Neural cell (in vitro differentiated cells): ENCODE data around the gene SHISAL2B.
"Not testable (repeated sequence)": the region's sequence is repeated elsewhere in the genome, so short reads cannot be mapped to it uniquely, and the experiment has no call there.

ENCODE experiments used
- EP300 ChIP-seq: fragments of 450-650 bp; conservative IDR thresholded peaks from 2 replicates; pipeline ENCODE4 v1.6.1; 2014; ENCODE audit warnings: antibody characterized with exemption, mild to moderate bottlenecking, moderate library complexity; ENCODE audit not compliant: poor library complexity, severe bottlenecking
- EZH2 ChIP-seq: fragments of 200-600, 300-800 bp; shearing (Covaris generic), sonication (generic); IDR thresholded peaks from 2 replicates; pipeline ENCODE4 v1.6.1; 2014; ENCODE audit warnings: antibody characterized with exemption, low read length, borderline replicate concordance, mild to moderate bottlenecking; ENCODE audit not compliant: insufficient read depth, poor library complexity, severe bottlenecking
- MXI1 ChIP-seq: fragments of 450-650 bp; conservative IDR thresholded peaks from 2 replicates; pipeline ENCODE4 v1.6.1; 2014; ENCODE audit warnings: antibody characterized with exemption, mild to moderate bottlenecking; ENCODE audit not compliant: poor library complexity, severe bottlenecking
- POLR2AphosphoS5 ChIP-seq: IDR thresholded peaks from 2 replicates; pipeline ENCODE4 v1.6.1; 2012
- TAF1 ChIP-seq: IDR thresholded peaks from 2 replicates; pipeline ENCODE4 v1.6.1; 2012; ENCODE audit warnings: low read depth
- TF ChIP-seq, protein P1 (sequence below): fragments of 450-650 bp; IDR thresholded peaks from 2 replicates; pipeline ENCODE4 v1.5.1; 2014; ENCODE audit warnings: antibody characterized with exemption, mild to moderate bottlenecking, moderate library complexity; ENCODE audit not compliant: poor library complexity, severe bottlenecking
- TF ChIP-seq, protein P2 (sequence below): IDR thresholded peaks from 2 replicates; pipeline ENCODE4 v1.6.1; 2012; ENCODE audit warnings: borderline replicate concordance

DNA sequence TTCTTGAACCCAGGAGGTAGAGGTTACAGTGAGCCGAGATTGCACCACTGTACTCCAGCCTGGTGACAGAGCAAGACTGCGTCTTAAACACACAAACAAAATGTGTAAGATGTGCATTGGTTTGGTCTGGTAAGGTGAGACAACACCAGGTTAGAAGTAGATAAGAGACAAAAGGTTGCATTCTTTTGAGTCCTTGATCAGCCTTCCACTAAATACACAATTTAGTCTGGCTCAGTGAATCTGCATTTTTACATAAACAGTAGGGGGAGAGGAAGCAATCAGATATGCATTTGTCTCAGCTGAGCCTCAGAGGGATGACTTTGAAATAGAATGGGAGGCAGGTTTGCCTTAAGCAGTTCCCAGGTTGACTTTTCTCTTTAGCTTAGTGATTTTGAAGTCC is 15.8 kb downstream of the SHISAL2B start:
- TF ChIP-seq, protein P1, sequence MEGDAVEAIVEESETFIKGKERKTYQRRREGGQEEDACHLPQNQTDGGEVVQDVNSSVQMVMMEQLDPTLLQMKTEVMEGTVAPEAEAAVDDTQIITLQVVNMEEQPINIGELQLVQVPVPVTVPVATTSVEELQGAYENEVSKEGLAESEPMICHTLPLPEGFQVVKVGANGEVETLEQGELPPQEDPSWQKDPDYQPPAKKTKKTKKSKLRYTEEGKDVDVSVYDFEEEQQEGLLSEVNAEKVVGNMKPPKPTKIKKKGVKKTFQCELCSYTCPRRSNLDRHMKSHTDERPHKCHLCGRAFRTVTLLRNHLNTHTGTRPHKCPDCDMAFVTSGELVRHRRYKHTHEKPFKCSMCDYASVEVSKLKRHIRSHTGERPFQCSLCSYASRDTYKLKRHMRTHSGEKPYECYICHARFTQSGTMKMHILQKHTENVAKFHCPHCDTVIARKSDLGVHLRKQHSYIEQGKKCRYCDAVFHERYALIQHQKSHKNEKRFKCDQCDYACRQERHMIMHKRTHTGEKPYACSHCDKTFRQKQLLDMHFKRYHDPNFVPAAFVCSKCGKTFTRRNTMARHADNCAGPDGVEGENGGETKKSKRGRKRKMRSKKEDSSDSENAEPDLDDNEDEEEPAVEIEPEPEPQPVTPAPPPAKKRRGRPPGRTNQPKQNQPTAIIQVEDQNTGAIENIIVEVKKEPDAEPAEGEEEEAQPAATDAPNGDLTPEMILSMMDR = not testable (repeated sequence)
- not testable (repeated sequence) for TF ChIP-seq EP300, EZH2, MXI1, POLR2AphosphoS5, TAF1
- TF ChIP-seq, protein P2, sequence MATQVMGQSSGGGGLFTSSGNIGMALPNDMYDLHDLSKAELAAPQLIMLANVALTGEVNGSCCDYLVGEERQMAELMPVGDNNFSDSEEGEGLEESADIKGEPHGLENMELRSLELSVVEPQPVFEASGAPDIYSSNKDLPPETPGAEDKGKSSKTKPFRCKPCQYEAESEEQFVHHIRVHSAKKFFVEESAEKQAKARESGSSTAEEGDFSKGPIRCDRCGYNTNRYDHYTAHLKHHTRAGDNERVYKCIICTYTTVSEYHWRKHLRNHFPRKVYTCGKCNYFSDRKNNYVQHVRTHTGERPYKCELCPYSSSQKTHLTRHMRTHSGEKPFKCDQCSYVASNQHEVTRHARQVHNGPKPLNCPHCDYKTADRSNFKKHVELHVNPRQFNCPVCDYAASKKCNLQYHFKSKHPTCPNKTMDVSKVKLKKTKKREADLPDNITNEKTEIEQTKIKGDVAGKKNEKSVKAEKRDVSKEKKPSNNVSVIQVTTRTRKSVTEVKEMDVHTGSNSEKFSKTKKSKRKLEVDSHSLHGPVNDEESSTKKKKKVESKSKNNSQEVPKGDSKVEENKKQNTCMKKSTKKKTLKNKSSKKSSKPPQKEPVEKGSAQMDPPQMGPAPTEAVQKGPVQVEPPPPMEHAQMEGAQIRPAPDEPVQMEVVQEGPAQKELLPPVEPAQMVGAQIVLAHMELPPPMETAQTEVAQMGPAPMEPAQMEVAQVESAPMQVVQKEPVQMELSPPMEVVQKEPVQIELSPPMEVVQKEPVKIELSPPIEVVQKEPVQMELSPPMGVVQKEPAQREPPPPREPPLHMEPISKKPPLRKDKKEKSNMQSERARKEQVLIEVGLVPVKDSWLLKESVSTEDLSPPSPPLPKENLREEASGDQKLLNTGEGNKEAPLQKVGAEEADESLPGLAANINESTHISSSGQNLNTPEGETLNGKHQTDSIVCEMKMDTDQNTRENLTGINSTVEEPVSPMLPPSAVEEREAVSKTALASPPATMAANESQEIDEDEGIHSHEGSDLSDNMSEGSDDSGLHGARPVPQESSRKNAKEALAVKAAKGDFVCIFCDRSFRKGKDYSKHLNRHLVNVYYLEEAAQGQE = not testable (repeated sequence)
